HG02884 (cell line): Measurements from ENCODE around the gene PVR.
"Not testable (repeated sequence)": the region's sequence is repeated elsewhere in the genome, so short reads cannot be mapped to it uniquely, and the experiment has no call there.

Experiments
- ATAC-seq: cut with Tn5 transposase; IDR thresholded peaks from one replicate; pipeline ENCODE4 v1.9.1; 2021; ENCODE audit warnings: mild to moderate bottlenecking, moderate library complexity; ENCODE audit not compliant: unreplicated experiment

PVR gene

DNA sequence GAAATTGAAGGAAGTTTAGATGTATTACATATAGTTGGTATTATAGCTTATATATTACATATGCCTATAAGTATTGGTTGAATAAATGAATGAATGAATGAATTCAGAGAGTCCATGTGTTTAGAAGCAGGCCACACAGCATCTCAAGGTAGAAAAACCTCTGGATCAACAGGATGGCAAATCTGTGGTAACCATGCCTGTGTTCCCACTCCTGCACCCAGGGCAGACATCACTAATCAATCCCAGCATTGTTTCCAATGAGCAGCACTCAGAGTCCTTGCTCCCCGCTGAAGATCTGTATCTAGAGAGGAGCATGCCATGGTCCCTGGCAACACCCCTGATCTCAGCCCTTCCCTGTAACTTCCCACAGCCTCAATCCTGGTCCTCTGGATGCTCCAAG is 28.5 kb downstream of the PVR start:
- no peak for ATAC-seq

DNA sequence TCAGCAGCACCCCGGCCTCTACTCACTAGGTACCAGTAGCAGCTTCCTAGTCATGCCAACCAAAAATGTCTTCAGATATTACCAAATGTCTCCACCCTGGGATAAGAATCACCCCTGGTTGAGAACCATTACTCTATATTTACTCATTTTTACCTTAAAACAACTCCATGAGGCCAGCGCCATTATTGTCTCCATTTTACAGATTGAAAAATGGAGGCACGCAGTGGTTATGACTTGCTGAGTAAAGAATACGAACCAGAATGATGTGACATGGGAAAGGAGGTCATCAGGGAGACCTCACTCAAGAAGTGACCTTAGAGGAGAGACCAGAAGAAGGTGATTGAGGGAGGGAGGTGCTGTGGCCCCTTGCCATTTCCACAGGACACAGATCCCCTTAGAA is 29.8 kb downstream of the PVR start:
- no peak for ATAC-seq

DNA sequence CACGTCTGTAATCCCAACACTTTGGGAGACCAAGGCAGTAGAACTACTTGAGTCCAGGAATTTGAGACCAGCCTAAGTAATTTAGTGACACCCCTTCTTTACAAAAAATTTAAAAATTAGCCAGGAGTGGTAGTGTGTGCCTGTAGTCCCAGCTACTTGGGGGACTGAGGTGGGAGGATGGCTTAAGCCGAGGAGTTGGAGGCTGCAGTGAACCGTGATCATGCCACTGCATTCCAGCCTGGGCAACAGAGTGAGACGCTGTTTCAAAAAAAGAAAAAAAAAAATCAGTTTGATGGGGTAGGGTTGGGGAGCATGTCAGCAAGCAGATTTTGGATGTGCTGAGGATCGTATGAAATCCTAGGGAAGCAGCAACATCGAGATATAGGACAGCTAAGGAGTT is 31.8 kb downstream of the PVR start:
- no peak for ATAC-seq

DNA sequence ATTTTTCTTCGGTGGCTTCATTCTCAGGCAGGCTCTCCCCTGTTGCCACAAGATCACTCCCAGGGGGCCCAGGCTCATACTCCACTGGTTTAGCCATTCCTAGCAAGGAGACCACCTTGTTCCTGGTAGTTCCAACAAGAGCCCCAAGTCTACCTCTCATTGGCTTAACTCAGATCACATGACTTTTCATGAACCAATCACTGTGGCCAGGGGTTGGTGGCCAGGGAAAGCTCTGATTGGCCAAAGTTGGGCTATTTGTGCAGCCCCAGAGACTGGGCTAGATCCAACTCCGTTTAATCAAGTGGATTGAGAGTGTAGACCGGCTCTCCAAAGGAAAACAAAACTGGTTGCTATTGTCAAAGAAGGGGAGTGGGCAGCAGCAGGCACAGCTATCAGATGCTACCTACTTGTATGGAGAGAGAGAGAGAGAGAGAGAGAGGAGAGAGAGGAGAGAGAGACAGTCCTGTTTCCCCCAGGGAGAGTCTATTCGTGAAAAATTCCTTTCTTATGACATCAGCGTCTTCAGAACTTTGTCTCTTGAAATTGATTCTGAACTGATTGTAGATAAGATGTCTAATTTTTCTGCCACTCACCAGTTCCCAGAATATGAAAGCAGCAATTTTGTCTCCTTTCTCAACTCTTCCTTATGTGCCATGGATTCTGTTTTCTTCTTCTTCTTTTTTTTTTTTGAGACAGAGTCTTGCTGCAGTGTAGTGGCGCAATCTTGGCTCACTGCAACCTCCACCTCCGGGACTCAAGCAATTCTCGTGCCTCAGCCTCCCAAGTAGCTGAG is 33.5 kb downstream of the PVR start:
- ATAC-seq = no peak

DNA sequence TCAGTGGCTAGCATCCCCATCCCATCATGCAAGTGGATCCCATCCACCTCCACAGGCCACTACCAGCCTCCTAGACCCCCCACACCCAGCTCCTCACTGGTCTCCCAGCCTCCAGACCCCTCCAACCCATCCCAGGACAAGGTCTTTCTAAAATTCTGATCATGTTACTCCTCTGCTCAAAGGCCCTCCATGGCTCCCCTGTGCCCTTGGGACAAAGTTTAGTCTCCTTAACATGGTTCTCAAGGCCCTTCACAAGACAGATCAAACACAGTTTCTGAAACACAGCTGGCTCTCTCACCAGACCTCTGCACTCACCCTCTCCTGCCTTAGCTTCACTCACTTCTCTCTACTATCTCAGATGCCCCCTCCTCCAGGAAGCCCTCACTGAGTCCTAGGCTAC is 36.8 kb downstream of the PVR start:
- ATAC-seq = no peak

DNA sequence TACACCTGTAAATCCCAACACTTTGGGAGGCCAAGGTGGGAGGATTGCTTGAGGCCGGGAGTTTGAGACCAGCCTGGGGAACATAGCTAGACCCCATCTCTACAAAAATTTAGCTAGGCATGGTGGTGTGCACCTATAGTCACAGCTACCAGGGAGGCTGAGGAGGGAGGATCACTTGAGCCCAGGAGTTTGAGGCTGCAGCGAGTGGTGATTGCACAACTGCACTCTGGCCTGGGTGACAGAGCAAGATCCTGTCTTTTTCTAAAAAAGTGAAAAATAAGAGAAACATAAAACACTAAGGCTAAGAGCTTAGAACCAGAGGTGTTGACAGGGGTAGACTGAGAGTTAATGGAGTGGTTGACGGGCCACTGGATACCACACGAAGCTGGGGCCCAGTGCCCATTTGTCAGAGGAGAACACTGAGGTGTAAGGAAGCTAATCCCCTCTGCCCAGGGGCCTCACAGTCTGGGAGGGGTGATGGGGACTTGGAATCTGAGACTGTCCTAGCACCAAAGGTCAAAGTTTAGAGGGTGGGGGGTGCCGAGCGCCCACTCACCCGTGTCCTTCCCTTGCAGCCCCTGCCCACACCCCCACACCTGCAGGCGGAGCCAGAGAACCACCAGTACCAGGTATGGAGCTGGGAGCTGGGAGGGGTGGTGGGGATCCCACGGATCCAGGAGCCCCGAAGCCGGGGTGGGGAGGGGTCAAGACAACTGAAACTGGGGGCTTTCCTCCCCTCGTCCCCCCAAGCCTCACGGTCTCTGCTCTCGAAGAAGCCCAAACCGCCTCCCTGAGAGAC is 38.5 kb downstream of the PVR start:
- no peak for ATAC-seq

DNA sequence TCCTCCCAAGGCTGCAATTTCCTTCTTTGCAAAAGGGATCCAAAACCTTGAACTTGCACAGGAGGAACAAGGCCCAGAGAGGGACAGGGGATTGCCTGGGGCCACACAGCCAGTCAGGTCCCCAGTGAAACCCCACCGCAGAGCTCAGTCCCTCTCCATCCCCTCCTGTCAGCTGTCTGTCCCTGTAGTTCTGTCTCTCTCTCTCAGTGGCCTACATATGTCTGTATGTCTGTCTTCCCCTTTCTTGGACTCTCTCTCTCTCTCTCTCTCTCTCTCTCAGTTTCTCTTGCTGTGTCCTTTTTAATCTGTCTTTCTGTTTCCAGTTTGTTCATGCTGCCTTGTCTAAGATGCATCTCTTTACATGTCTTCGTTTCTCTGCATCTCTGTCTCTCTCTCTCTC is 39.1 kb downstream of the PVR start:
- ATAC-seq = no peak

DNA sequence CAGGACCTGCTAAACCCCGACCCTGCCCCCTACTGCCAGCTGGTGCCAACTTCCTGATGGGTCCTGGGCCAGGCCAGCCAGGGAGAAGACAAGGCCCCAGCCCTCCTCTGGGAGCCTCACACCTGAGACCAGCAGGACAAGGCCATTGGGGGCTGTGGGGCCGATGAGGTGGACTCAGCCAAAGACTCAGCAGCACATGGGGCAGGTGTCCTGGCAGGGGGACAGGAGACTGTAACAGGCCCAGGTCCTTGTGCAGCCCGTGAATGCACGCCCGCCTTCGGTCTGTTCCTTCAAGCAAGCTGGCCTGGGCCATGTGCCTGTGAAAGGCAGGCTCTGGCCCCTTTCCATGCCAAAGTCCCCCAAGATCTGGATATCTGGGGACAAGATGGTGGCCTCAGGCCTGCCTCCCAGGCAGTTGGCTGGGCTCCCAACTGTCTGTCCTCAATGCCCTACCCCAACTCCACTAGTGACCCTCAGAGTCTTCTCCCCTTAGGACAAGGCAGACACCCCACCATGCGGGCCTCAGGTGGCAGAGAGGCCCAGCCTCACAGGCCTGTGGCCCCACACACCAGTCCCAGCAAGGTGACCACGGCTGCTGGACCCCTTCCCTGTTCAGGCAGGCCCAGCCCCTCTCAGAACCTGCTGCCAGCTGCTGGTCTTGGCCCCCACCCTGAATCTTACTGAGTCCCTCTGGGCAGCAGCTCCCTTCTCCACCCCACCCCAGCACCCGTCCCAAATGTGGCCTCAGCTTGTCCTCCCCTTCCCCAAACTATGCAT is 39.9 kb downstream of the PVR start:
- no peak for ATAC-seq

DNA sequence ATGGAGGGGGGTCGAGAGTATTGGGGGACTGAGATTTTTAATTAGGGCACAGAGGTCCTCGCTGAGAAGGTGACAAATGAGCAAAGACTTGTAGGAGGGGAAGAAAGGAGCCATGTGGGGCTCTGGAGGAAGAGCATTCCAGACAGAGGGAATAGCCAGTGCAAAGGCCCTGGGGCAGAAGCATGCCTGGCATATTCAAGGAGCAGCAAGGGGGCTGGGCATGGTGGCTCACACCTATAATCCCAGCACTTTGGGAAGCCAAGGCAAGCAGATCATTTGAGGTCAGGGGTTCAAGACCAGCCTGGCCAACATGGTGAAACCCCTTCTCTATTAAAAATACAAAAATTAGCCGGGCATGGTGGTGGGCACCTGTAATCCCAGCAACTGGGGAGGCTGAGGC is 40.7 kb downstream of the PVR start:
- ATAC-seq = not testable (repeated sequence)

DNA sequence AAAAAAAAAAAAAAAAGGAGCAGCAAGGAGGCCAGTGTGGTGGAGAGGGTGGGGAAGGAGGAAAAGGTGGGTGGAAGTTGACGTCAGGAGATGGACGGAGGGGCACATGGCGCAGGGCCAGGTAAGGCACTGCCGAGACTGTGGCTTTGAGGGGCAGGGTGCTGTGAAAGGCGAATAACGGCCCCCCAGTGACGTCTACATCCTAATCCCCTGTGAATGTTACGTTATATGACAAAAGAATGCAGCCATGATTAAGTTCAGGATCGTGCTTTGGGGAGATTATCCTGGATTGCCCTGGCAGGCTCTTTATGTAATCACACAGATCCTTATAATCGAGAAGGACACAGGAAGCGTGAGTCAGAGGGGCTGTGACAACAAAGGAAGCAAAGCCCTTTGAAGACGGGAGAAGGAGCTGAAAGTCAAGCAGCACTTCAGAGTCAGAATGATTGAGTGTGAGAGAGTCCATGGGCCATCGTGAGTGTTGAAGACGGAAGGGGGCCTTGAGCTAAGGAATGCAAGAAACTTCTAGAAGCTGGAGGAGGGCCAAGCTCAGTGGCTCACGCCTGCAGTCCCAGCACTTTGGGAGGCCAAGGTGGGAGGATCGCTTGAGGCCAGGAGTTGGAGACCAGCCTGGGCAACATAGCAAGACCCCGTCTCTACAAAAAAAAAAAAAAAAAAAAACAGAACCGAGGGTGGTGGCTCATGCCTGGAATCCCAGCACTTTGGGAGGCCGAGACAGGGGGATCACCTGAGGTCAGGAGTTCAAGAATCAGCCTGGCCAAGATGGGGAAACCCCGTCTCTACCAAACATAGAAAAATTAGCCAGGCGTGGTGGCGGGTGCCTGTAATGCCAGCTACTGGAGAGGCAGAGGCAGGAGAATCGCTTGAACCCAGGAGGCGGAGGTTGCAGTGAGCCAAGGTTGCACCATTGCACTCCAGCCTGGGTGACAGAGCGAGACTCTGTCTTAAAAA is 41.5 kb downstream of the PVR start:
- no peak for ATAC-seq

GRCh38 chr19:44685877-44686276 is 42.2 kb downstream of the PVR start:
- ATAC-seq = no peak

DNA sequence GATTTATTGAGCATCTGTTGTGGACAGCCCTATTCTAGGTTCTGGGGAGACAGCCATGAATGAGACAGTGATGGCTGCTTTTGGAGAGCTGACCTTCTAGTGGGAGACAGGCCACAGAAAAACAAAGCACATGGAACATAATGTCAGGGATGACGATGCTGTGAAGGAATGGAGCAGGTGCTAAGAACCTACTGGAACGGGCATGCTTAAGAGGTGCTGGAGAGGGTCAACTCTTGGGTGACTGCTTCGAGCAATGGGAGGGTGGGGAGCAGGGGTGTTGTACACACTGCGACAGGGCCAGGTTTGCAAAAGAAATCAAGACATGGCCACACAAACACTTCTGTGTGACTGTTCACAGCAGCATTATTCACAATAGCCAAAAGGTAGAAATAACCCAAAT is 43.2 kb downstream of the PVR start:
- no peak for ATAC-seq

DNA sequence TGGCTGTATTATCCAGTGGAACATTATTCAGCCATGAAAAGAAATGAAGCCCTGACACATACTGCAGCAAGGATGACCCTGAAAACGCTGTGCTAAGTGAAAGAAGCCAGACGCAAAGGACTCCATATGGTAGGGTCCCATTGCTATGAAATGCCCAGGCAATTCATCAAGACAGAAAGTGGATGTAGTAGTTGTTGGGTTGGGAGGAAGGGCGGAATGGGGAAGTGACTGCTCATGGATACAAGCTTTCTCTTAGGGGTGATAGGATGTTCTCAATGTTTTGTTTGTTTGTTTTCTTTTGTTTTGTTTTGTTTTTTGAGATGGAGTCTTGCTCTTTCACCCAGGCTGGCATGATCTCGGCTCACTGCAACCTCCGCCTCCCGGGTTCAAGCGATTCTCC is 44.2 kb downstream of the PVR start:
- no peak for ATAC-seq

DNA sequence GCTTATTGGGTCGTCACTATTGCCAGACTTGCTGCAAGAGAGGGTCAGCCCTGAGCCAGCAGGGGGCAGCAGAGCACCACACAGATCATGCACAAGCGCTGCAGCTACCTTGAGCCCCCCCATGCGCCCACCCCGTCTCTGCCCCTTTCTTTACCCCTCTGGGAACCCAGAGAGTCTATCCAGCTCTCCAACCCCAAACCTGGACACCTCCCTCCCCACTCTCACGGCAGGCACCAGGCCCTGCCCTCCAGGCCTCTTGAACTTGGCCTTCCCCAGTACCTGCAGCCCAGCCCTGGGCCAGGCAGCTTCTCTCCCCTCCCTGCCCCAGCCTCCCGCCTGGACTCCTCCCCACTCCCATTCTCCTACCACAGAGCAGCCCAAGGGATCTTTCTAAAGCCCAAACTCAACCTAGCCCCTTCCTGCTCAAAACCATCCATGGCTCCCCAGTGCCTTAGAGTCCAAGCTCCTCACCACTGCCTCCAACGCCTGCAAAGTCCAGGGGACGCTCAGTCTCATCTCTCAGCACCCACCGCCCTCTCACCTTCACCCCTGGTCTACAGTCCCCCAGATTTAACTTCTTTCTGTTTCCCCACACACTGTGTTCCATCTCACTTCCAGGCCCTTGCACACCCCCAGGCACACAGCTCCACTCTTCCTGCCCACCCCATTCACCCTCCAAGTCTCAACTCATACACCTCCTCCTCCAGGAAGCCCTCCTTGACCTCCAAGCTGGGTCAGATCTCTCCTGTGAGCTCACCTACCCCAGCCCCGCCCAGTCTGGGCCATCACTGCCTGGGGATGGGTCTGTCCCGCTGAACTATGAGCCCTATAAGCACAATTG is 45.8 kb downstream of the PVR start:
- ATAC-seq = no peak

DNA sequence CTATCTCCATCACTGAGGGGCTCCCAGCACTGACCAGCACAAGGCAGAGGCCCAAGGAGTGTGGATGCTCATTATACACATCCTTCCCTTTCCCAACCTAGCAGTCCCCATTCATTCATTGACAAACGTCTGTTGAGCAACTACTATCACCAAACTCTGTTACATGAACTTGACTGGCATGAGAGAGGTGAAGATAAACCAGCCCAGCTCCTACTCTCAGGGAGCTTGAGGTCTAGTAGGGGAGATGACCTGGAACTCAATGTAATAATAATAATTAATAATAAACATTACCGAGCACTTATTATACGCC is 46.4 kb downstream of the PVR start:
- ATAC-seq = no peak

DNA sequence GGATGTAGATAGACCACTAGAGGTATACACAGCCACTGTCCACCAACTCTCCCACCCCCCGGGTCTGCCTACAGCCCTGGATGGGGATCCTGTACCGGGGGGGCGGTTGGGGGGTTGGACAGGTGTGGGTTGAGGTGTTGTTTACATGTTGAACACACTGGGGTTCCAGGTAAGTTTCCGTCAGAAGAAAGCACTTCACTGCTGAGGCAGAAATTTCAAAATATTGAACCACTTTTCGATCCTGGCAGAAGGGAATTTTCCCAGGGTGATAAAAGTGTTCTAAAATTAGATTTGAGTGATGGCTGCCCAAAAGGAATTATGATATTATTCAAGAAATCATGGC is 48.6 kb downstream of the PVR start:
- no peak for ATAC-seq

- no peak for ATAC-seq
Observed at GRCh38 chr19:44694184-44694579, 50.5 kb downstream of the PVR start.

DNA sequence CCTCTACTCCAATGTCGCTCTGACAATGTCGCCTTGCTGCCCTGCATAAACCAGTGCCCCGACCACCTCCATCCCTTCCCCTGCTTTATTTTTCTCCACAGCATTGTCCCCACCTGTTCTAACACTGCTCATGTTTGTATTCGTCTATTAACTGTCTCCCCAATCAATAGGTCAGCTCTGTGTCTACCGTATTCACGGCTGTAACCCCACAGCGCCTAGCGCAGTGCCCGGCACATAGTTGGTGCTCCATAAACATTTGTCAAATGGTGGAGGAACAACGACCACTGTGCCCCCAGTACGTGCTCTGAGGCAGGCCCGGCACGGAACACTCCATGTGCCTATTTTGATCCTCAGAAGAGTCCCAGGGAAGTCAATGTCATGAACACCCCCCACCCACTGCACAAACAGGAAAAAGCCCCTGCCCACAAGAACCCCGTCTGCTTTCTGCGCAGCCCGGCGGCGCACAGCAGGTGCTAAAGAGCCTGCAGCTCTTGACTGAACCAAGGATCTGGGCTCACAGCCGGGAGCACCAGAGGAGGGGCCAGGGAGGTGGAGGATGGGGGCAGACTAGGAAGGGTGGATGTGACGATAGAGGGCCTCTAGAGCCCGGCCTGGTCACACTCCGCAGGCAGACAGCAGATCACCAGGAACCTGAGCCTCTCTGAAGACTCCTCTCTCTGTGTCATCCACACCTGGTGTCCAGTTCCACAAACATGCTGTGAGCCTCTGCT is 53.4 kb downstream of the PVR start:
- no peak for ATAC-seq

DNA sequence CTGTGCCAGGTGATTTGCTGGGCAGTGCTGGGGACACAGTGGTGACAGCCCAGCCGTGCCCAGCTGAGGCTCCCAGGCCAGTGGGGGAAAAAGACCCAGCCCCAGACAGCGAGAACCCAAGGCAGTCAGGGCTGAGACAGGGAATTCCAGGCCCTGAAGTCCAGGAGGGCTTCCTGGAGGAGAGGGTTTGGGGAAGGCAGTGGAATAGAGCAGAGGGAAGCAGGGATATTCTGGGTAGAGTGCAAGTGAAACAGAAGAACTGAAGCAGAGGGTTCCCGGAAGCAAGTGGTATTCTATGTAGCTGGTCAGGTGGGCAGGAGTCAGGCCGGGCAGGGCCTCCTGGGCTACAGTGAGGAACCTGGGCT is 53.9 kb downstream of the PVR start:
- no peak for ATAC-seq
